Measurements from ENCODE around the gene NBPF26.
"Not testable (repeated sequence)": the region's sequence is repeated elsewhere in the genome, so short reads cannot be mapped to it uniquely, and the experiment has no call there.

- not testable (repeated sequence) for TF ChIP-seq CTCF (conservative IDR thresholded peaks at IDR 0.05); EZH2 (IDR thresholded peaks at IDR 0.05; ENCODE audit: low read depth)
Observed at GRCh38 chr1:120844945-120845330, 121.2 kb downstream of the NBPF26 start.
